Measurements from ENCODE around the gene VTI1B. TPM values are rescaled to one million over a fixed set of nuclear protein-coding genes. Genes with fewer than 3 reads are reported as not detected.
A peak's percentile ranks its signal among the peaks of the same experiment; 100 is the strongest.
"Not testable (repeated sequence)": the region's sequence is repeated elsewhere in the genome, so short reads cannot be mapped to it uniquely, and the experiment has no call there.

The VTI1B gene
- 62.1 TPM for total RNA-seq

GRCh38 chr14:67674480-67675218 is at the start of gene VTI1B:
TSS of gene VTI1B (minus strand) at chr14:67674632. CDS start at chr14:67674489, 143 bp downstream.
- H3K4me1 ChIP-seq, result peaks cover 30% of the 10 kb centered on the region
- no peaks in the 10 kb centered on the region for H3K9me3 ChIP-seq
- intact Hi-C loops (cut with DNase I), result no loop called here
- no peaks in the 10 kb centered on the region for H3K27me3 ChIP-seq
- H3K27ac ChIP-seq, result peak within 1 kb of the TSS; percentile 99
- H3K36me3 ChIP-seq, result peaks cover 0 to 11% of the 10 kb centered on the region in 2 donors
- peak in 1 of 2 donors; percentile 85 for TF ChIP-seq POLR2AphosphoS5 (IDR thresholded peaks at IDR 0.05; ENCODE audit: insufficient read depth in 1 of 2, low read depth in 1 of 2)
- TF ChIP-seq CTCF (IDR thresholded peaks at IDR 0.05), result no peak
- DNase-seq (ENCODE audit: extremely low spot score in 2 of 2), result no peak
- H3K4me3 ChIP-seq, result peak within 1 kb of the TSS; percentile 78 to 97

- Histone ChIP-seq H3K27ac (peak overlapping the region; percentile 24), H3K4me1 (peaks cover 12% of the 10 kb centered on the region), H3K27me3 (no peaks in the 10 kb centered on the region), H3K4me3 (peak overlapping the region in 1 of 2 donors; percentile 15), H3K9me3 (no peaks in the 10 kb centered on the region), H3K36me3 (no peaks in the 10 kb centered on the region)
- intact Hi-C loops (cut with DNase I), result no loop called here
- no peak for DNase-seq (ENCODE audit: extremely low spot score in 2 of 2)
- TF ChIP-seq CTCF (IDR thresholded peaks at IDR 0.05) (no peak), POLR2AphosphoS5 (IDR thresholded peaks at IDR 0.05; ENCODE audit: insufficient read depth in 1 of 2, low read depth in 1 of 2) (peak; percentile 10 to 36)
These were observed 47.9 kb upstream of the VTI1B start for GRCh38 chr14:67722293-67722692.

GRCh38 chr14:67721875-67722274 is 47.4 kb upstream of the VTI1B start:
- no peaks in the 10 kb centered on the region for H3K9me3 ChIP-seq
- TF ChIP-seq POLR2A (IDR thresholded peaks at IDR 0.05) (no peak), POLR2AphosphoS5 (IDR thresholded peaks at IDR 0.05; ENCODE audit: insufficient read depth in 1 of 2, low read depth in 1 of 2) (no peak)
- no peak overlapping the region for H3K27ac ChIP-seq
- intact Hi-C loops (cut with DNase I), result no loop called here
- no peak for DNase-seq (ENCODE audit: extremely low spot score in 2 of 2)
- no peak overlapping the region for H3K4me3 ChIP-seq
- H3K27me3 ChIP-seq, result no peaks in the 10 kb centered on the region
- peaks cover 12% of the 10 kb centered on the region for H3K4me1 ChIP-seq
- H3K36me3 ChIP-seq, result no peaks in the 10 kb centered on the region

- Histone ChIP-seq H3K4me1 (peaks cover 12% of the 10 kb centered on the region), H3K9me3 (no peaks in the 10 kb centered on the region), H3K27me3 (no peaks in the 10 kb centered on the region), H3K36me3 (no peaks in the 10 kb centered on the region), H3K4me3 (no peak overlapping the region), H3K27ac (no peak overlapping the region)
- TF ChIP-seq POLR2AphosphoS5 (IDR thresholded peaks at IDR 0.05; ENCODE audit: insufficient read depth in 1 of 2, low read depth in 1 of 2) (no peak), POLR2A (IDR thresholded peaks at IDR 0.05) (no peak), CTCF (IDR thresholded peaks at IDR 0.05) (no peak)
- DNase-seq (ENCODE audit: extremely low spot score in 2 of 2), result no peak
- intact Hi-C loops (cut with DNase I), result no loop called here
These were observed 45.4 kb upstream of the VTI1B start for GRCh38 chr14:67719866-67720265.

- H3K4me3 ChIP-seq; H3K9me3 ChIP-seq; H3K36me3 ChIP-seq; H3K27ac ChIP-seq; DNase-seq (ENCODE audit: extremely low spot score in 2 of 2); intact Hi-C loops (cut with DNase I); H3K27me3 ChIP-seq: not testable (repeated sequence)
- peaks cover 12% of the 10 kb centered on the region for H3K4me1 ChIP-seq
These were observed 45.0 kb upstream of the VTI1B start for GRCh38 chr14:67719385-67719784.

GRCh38 chr14:67718265-67718664 is 43.8 kb upstream of the VTI1B start:
- peaks cover 12% of the 10 kb centered on the region for H3K4me1 ChIP-seq
- DNase-seq (ENCODE audit: extremely low spot score in 2 of 2), result no peak
- no peaks in the 10 kb centered on the region for H3K27me3 ChIP-seq
- H3K9me3 ChIP-seq, result no peaks in the 10 kb centered on the region
- TF ChIP-seq POLR2A (IDR thresholded peaks at IDR 0.05) (no peak), POLR2AphosphoS5 (IDR thresholded peaks at IDR 0.05; ENCODE audit: insufficient read depth in 1 of 2, low read depth in 1 of 2) (no peak), CTCF (IDR thresholded peaks at IDR 0.05) (no peak)
- H3K4me3 ChIP-seq, result no peak overlapping the region
- H3K27ac ChIP-seq, result no peak overlapping the region
- no peaks in the 10 kb centered on the region for H3K36me3 ChIP-seq
- intact Hi-C loops (cut with DNase I), result no loop called here

All from vagina (tissue), 2 donors.